BJ (cell line): ENCODE data around the gene SYCE1L. TPM values are rescaled to one million over a fixed set of nuclear protein-coding genes. Genes with fewer than 3 reads are reported as not detected.

Experiments used
- CTCF ChIA-PET: fragments of 350-600 bp; formaldehyde crosslinking; extraction: SDS; loops from one replicate; lab custom pipeline; 2021; ENCODE audit warnings: antibody characterized with exemption, inconsistent platforms; lab: Yijun Ruan, JAX
- POLR2A ChIA-PET: fragments of 300-600 bp; sonication (Branson Sonifier 250); formaldehyde crosslinking; extraction: SDS; loops from one replicate; lab custom pipeline; 2021; ENCODE audit warnings: antibody characterized with exemption; lab: Charles Lee
- DNase-seq: peaks from one replicate; pipeline ENCODE4 v3.0.0-alpha.2; 2011; ENCODE audit warnings: low read depth
- H3K27me3 ChIP-seq: 2 replicates; pipeline ENCODE4 v1.6.0; 2011; ENCODE audit warnings: low read length; ENCODE audit not compliant: control insufficient read depth, insufficient read depth
- H3K36me3 ChIP-seq: 2 replicates; pipeline ENCODE4 v1.5.1; 2011; ENCODE audit warnings: low read length; ENCODE audit not compliant: control insufficient read depth, insufficient read depth
- H3K4me3 ChIP-seq: 2 replicates; pipeline ENCODE4 v1.5.1; 2011; ENCODE audit warnings: low read depth, mild to moderate bottlenecking, control low read depth, low read length
- polyA plus RNA-seq: library from polyadenylated mRNA; depleted of rRNA; stranded (reverse); fragments of >200 nt; gene quantifications from 2 replicates; pipeline ENCODE4 v1.2.3, GENCODE V29; 2011
- TF ChIP-seq, protein P1 (sequence below): IDR thresholded peaks from 2 replicates; pipeline ENCODE4 v1.5.1; 2011; ENCODE audit warnings: low read depth, mild to moderate bottlenecking, control low read depth, inconsistent platforms, low read length, moderate library complexity; ENCODE audit not compliant: insufficient read depth

The SYCE1L gene
- polyA plus RNA-seq, 1 experiment = 0.44 TPM

DNA sequence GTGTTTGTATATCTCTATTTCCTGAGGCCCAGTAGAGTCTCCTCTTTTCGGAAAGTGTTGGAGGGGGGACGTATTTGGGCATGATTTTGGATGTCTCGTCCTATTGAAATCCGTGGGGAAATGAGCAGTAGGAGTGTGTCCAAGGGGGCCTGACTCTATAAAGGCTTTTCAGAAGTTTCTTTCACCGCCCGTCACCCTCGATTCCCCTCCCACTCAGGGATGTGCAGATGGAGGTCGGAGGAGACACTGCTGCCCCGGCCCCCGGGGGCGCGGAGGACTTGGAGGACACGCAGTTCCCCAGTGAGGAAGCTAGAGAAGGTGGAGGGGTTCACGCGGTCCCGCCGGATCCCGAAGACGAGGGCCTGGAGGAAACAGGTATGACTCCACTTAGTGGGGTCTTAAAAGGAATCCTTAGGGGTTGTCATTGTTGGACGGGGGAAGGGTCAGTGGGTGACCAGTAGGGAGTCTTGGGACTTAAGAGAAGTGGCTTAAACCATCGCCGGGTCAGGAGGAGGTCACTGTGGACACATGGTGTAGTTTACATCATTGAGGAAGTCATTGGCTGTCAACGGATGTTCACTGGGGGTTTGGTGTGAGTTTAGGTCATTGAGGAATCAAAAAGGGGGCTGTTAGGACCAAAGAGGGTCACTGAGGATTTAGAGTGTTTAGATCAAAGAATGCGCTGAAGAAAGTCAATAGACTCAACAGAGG, 7.8 kb upstream of the SYCE1L start:
- H3K4me3 ChIP-seq = peak overlapping the region; percentile 84
- ChIA-PET CTCF (no interaction called here), POLR2A (interaction anchor here (0.9 kb wide), 1 partner anchor 1543 kb away, joined by 3 read pairs; no protein-coding TSS in a partner anchor)
- H3K36me3 ChIP-seq = peaks cover 14% of the 10 kb centered on the region
- no peak for DNase-seq
- H3K27me3 ChIP-seq = no peaks in the 10 kb centered on the region
- TF ChIP-seq, protein P1, sequence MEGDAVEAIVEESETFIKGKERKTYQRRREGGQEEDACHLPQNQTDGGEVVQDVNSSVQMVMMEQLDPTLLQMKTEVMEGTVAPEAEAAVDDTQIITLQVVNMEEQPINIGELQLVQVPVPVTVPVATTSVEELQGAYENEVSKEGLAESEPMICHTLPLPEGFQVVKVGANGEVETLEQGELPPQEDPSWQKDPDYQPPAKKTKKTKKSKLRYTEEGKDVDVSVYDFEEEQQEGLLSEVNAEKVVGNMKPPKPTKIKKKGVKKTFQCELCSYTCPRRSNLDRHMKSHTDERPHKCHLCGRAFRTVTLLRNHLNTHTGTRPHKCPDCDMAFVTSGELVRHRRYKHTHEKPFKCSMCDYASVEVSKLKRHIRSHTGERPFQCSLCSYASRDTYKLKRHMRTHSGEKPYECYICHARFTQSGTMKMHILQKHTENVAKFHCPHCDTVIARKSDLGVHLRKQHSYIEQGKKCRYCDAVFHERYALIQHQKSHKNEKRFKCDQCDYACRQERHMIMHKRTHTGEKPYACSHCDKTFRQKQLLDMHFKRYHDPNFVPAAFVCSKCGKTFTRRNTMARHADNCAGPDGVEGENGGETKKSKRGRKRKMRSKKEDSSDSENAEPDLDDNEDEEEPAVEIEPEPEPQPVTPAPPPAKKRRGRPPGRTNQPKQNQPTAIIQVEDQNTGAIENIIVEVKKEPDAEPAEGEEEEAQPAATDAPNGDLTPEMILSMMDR = no peak

DNA sequence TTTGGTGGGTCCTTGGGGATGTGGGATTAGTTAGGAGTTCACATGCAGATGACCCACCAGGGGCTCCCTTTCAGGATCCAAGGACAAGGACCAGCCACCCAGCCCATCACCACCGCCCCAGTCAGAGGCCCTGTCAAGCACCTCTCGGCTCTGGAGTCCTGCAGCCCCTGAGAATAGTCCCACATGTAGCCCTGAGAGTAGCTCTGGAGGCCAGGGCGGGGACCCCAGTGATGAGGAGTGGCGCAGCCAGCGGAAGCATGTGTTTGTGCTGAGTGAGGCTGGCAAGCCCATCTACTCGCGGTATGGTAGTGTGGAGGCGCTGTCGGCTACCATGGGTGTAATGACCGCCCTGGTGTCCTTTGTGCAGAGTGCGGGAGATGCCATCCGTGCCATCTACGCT, 5.8 kb upstream of the SYCE1L start:
- no peaks in the 10 kb centered on the region for H3K27me3 ChIP-seq
- DNase-seq = no peak
- H3K36me3 ChIP-seq = peaks cover 15% of the 10 kb centered on the region
- TF ChIP-seq, protein P1 = no peak
- CTCF ChIA-PET = interaction anchor here (0.9 kb wide), 1 partner anchor 48 kb away, joined by 4 read pairs; no protein-coding TSS in a partner anchor
- POLR2A ChIA-PET = no interaction called here
- no peak overlapping the region for H3K4me3 ChIP-seq

DNA sequence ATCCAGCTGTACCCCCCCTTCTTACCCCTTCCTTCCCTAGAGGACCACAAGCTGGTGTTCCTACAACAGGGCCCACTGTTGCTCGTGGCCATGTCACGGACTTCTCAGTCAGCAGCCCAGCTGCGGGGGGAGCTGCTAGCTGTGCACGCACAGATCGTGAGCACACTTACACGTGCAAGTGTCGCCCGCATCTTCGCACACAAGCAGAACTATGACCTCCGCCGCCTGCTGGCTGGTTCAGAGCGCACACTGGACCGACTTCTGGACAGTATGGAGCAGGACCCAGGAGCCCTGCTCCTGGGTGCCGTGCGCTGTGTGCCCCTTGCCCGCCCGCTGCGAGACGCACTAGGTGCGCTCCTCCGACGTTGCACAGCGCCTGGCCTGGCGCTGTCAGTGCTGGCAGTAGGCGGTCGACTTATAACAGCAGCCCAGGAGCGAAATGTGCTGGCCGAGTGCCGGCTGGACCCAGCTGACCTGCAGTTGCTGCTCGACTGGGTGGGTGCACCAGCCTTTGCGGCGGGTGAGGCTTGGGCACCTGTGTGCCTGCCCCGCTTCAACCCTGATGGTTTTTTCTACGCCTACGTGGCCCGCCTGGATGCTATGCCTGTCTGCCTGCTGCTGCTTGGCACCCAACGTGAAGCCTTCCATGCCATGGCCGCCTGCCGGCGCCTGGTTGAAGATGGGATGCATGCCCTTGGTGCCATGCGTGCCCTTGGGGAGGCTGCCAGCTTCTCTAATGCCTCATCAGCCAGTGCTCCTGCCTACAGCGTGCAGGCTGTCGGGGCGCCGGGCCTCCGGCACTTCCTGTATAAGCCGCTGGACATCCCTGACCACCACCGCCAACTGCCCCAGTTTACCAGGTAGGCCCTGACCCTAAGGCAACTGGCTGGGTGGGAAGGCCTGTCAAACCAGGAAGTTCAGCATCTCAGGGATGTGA, 4.6 kb upstream of the SYCE1L start:
- H3K27me3 ChIP-seq = no peaks in the 10 kb centered on the region
- no peak for DNase-seq
- TF ChIP-seq, protein P1 = no peak
- H3K36me3 ChIP-seq = peaks cover 19% of the 10 kb centered on the region
- CTCF ChIA-PET = interaction anchor here (0.9 kb wide), 1 partner anchor 47 kb away, joined by 4 read pairs; no protein-coding TSS in a partner anchor
- no peak overlapping the region for H3K4me3 ChIP-seq
- POLR2A ChIA-PET = no interaction called here

DNA sequence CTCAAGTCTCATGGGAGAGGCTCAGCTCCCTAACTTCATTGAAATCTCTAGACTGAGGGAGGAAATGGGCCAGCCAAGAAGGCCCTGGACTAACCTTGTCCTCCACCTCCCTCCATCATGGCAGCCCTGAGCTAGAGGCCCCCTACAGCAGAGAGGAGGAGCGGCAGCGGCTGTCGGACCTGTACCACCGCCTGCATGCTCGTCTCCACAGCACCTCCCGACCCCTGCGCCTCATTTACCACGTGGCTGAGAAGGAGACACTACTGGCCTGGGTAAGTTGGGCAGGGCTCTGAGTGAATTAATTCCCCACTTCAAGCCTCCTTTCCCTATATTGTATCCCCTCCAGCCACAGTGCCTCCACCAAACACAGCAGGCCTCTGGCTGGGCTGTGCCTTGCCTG, 3.8 kb upstream of the SYCE1L start:
- Histone ChIP-seq H3K4me3 (no peak overlapping the region), H3K36me3 (peaks cover 19% of the 10 kb centered on the region), H3K27me3 (no peaks in the 10 kb centered on the region)
- ChIA-PET POLR2A (no interaction called here), CTCF (no interaction called here)
- no peak for DNase-seq
- TF ChIP-seq, protein P1 = no peak

GRCh38 chr16:77197747-77198146, 1.5 kb upstream of the SYCE1L start:
- peaks cover 19% of the 10 kb centered on the region for H3K36me3 ChIP-seq
- ChIA-PET POLR2A (no interaction called here), CTCF (interaction anchor here (2.1 kb wide), 1 partner anchor 8 kb away, joined by 5 read pairs; no protein-coding TSS in a partner anchor)
- no peaks in the 10 kb centered on the region for H3K27me3 ChIP-seq
- DNase-seq = no peak
- H3K4me3 ChIP-seq = no peak overlapping the region
- TF ChIP-seq, protein P1 = no peak
